K562 (cell line): Measurements from ENCODE around the gene STX18. TPM values are rescaled to one million over a fixed set of nuclear protein-coding genes. Genes with fewer than 3 reads are reported as not detected.

ENCODE experiments used
- ATAC-seq: fragments of 200-7000 bp; cut with Tn5 transposase; 3 replicates; pipeline ENCODE4 v1.9.1; 2020; ENCODE audit warnings: moderate library complexity
- BruUV-seq: library from RNA; stranded (reverse); fragments of 400-500 nt; replicated peaks from 2 replicates; lab custom pipeline; 2021; lab: Mats Ljungman, UMichigan
- CTCF ChIA-PET: fragments of 300-600 bp; formaldehyde crosslinking; extraction: SDS; loops from one replicate; lab custom pipeline; 2021; ENCODE audit warnings: low intra/inter-chr PET ratio; lab: Yijun Ruan, JAX
- POLR2A ChIA-PET: fragments of 300-600, 350-650 bp; sonication (Branson Sonifier 250); formaldehyde crosslinking; extraction: SDS; loops from one replicate; lab custom pipeline; 2021; ENCODE audit warnings: antibody characterized with exemption, inconsistent platforms; lab: Yijun Ruan, JAX
- DNase-seq, 4 experiments: peaks; one replicate each; pipeline versions ENCODE4 v3.0.0 to v3.0.0-alpha.2; 2011 to 2018; ENCODE audit warnings: low spot score in 3 of 4, mixed read lengths in 3 of 4; ENCODE audit errors: extremely low read depth in 1 of 4
- FAIRE-seq: peaks from 2 replicates; lab custom pipeline; 2011; peaks lifted over from hg19 to GRCh38; lab: Jason Lieb, UNC
- H2AFZ ChIP-seq: 2 replicates; pipeline ENCODE4 v1.6.0; 2011; ENCODE audit warnings: low read depth, low read length, control low read depth, inconsistent platforms
- H3K27ac ChIP-seq: fragments of 200-600 bp; 3 replicates; pipeline ENCODE4 v1.8.0; 2011; ENCODE audit warnings: low read depth, mild to moderate bottlenecking, control low read depth, inconsistent platforms, low read length, moderate library complexity, mixed read lengths; ENCODE audit errors: extremely low read depth
- H3K27me3 ChIP-seq, 2 experiments: fragments of 300-600 bp in 1 of 2; 2 replicates in 1 of 2; 3 replicates in 1 of 2; pipeline versions ENCODE4 v1.6.0 to v1.8.0; 2011; ENCODE audit warnings: inconsistent platforms in 2 of 2, low read length in 2 of 2, mild to moderate bottlenecking in 1 of 2, mixed read lengths in 1 of 2, moderate library complexity in 1 of 2; ENCODE audit not compliant: control insufficient read depth in 2 of 2, insufficient read depth in 2 of 2
- H3K36me3 ChIP-seq: fragments of 300-600 bp; 3 replicates; pipeline ENCODE4 v1.8.0; 2011; ENCODE audit warnings: mild to moderate bottlenecking, low read length, inconsistent platforms; ENCODE audit not compliant: control insufficient read depth, insufficient read depth
- H3K4me1 ChIP-seq, 2 experiments: fragments of 200-600 bp in 1 of 2; replicated peaks in 1 of 2; 2 replicates in 1 of 2; 3 replicates in 1 of 2; pipeline versions ENCODE4 v1.5.1 to v1.8.0; 2011; ENCODE audit warnings: inconsistent platforms in 2 of 2, low read length in 2 of 2, mild to moderate bottlenecking in 1 of 2, mixed read lengths in 1 of 2, moderate library complexity in 1 of 2; ENCODE audit not compliant: control insufficient read depth in 2 of 2, insufficient read depth in 2 of 2
- H3K4me2 ChIP-seq: 2 replicates; pipeline ENCODE4 v1.6.1; 2011; ENCODE audit warnings: low read length, control low read depth, inconsistent platforms, mixed read lengths; ENCODE audit not compliant: insufficient read depth
- H3K4me3 ChIP-seq: fragments of 200-600 bp; sonication (generic), shearing (Covaris generic); 2 replicates; pipeline ENCODE4 v1.5.1; 2016; ENCODE audit warnings: control low read depth, inconsistent platforms
- H3K79me2 ChIP-seq: fragments of 200-600 bp; 3 replicates; pipeline ENCODE4 v1.8.0; 2011; ENCODE audit warnings: low read length, inconsistent platforms; ENCODE audit not compliant: control insufficient read depth, insufficient read depth
- H3K9ac ChIP-seq, 2 experiments: 2 replicates each; pipeline versions ENCODE4 v1.6.0 to v1.6.1; 2011; ENCODE audit warnings: low read depth in 2 of 2, low read length in 2 of 2, control low read depth in 1 of 2, inconsistent platforms in 1 of 2, mild to moderate bottlenecking in 1 of 2, mixed read lengths in 1 of 2; ENCODE audit not compliant: insufficient read depth in 1 of 2
- H3K9me1 ChIP-seq: one replicate; pipeline ENCODE4 v1.6.0; 2011; ENCODE audit warnings: inconsistent platforms, mild to moderate bottlenecking, low read length, moderate library complexity; ENCODE audit not compliant: control insufficient read depth, insufficient read depth
- H3K9me3 ChIP-seq: replicated peaks from 2 replicates; pipeline ENCODE4 v1.5.1; 2011; ENCODE audit warnings: low read depth, low read length, inconsistent platforms; ENCODE audit not compliant: control insufficient read depth, insufficient read depth
- H4K20me1 ChIP-seq: replicated peaks from 2 replicates; pipeline ENCODE4 v1.6.1; 2011; ENCODE audit warnings: low read length, inconsistent platforms, mixed read lengths; ENCODE audit not compliant: control insufficient read depth, insufficient read depth
- EWSR1 ChIP-seq: fragments of 450-650 bp; IDR thresholded peaks from 2 replicates; pipeline ENCODE4 v1.6.1; 2018; ENCODE audit warnings: borderline replicate concordance, mild to moderate bottlenecking, low read depth, moderate library complexity; ENCODE audit not compliant: partially characterized antibody
- GABPB2 ChIP-seq: fragments of 250-450 bp; sonication (Bioruptor Pico); conservative IDR thresholded peaks from 2 replicates; pipeline ENCODE4 v1.5.1; 2021; ENCODE audit warnings: mild to moderate bottlenecking
- HOMEZ ChIP-seq: fragments of 250-450 bp; sonication (Bioruptor Pico); IDR thresholded peaks from 2 replicates; pipeline ENCODE4 v1.4.0; 2020; ENCODE audit warnings: mild to moderate bottlenecking, moderate library complexity
- KAT2B ChIP-seq: IDR thresholded peaks from one replicate; pipeline ENCODE4 v1.6.1; 2012; ENCODE audit warnings: low read depth, mild to moderate bottlenecking, control low read depth, inconsistent platforms, low read length, moderate library complexity
- MAFG ChIP-seq: fragments of 450-650 bp; conservative IDR thresholded peaks from 2 replicates; pipeline ENCODE4 v1.6.1; 2016; ENCODE audit warnings: missing genetic modification characterization, missing compliant biosample characterization
- PRPF4 ChIP-seq: fragments of 200-400 bp; formaldehyde crosslinking; IDR thresholded peaks from one replicate; pipeline ENCODE4 v1.6.1; 2017; ENCODE audit warnings: low read length, low read depth, mild to moderate bottlenecking; ENCODE audit not compliant: insufficient read depth, poor library complexity, severe bottlenecking
- SMAD4 ChIP-seq: fragments of 250-450 bp; sonication (Bioruptor Pico); conservative IDR thresholded peaks from 2 replicates; pipeline ENCODE4 v1.8.0; 2021; ENCODE audit warnings: inconsistent platforms, mild to moderate bottlenecking, moderate library complexity
- XRCC4 ChIP-seq: IDR thresholded peaks from one replicate; pipeline ENCODE4 v1.6.1; 2011; ENCODE audit not compliant: insufficient read depth, insufficient read length; ENCODE audit errors: extremely low read depth
- ZKSCAN3 ChIP-seq: fragments of 250-450 bp; sonication (Bioruptor Pico); IDR thresholded peaks from 2 replicates; pipeline ENCODE4 v1.4.0; 2020
- ZNF830 ChIP-seq: fragments of 250-450 bp; sonication (Bioruptor Pico); IDR thresholded peaks from 2 replicates; pipeline ENCODE4 v1.5.0; 2021; ENCODE audit warnings: mild to moderate bottlenecking
- ZSCAN29 ChIP-seq: fragments of 450-650 bp; IDR thresholded peaks from 2 replicates; pipeline ENCODE4 v1.6.1; 2017
- WGBS: fragments of 100-300 bp; shearing (Covaris generic); methylation state at CpG from one replicate; pipeline ENCODE4 v1.1.6; 2016; ENCODE audit warnings: low coverage, mixed read lengths; ENCODE audit not compliant: insufficient coverage; ENCODE audit errors: missing lambda C conversion rate; 5-methylcytosine and 5-hydroxymethylcytosine counted together
- in situ Hi-C: fragments of 300-500 bp; cut with MboI; formaldehyde crosslinking; loops from 4 replicates; pipeline ENCODE4 v1.15.0; 2018; ENCODE audit warnings: inconsistent platforms, mixed read lengths
- intact Hi-C: fragments of 100-400 bp; cut with micrococcal nuclease; formaldehyde crosslinking; loops from 2 replicates; pipeline ENCODE4 v1.14.2; 2022
- polyA plus RNA-seq, 8 experiments: library from polyadenylated mRNA; depleted of rRNA in 4 of 8; stranded (reverse) in 5 of 8; unstranded in 3 of 8; fragments of >200 nt; fragmentation: Nextera tagmentation in 2 of 8; fragmentation: Illumina TruSeq in 1 of 8; extraction: Ambion mirVana in 2 of 8; extraction: Trizol in 1 of 8; gene quantifications; 2 replicates each; pipeline versions ENCODE4 v1.2.1 to v1.2.3, GENCODE V29; 2011 to 2014; ENCODE audit warnings: inconsistent platforms in 1 of 8, missing spikeins in 1 of 8
- total RNA-seq, 7 experiments: library from RNA; depleted of rRNA in 6 of 7; stranded (reverse); fragments of >200 nt in 6 of 7; fragmentation: Illumina TruSeq in 2 of 7; extraction: Trizol in 2 of 7; gene quantifications; 2 replicates each; pipeline versions ENCODE4 v1.2.1 to v1.2.3, GENCODE V29; 2011 to 2021; ENCODE audit warnings: low replicate concordance in 1 of 7
- TF ChIP-seq, protein P1 (sequence below): fragments of 250-450 bp; sonication (Bioruptor Pico); IDR thresholded peaks from 2 replicates; pipeline ENCODE4 v1.8.0; 2021; ENCODE audit warnings: moderate library complexity, mild to moderate bottlenecking, inconsistent platforms
- TF ChIP-seq, protein P2 (sequence below): sonication (generic); formaldehyde crosslinking; IDR thresholded peaks from 2 replicates; pipeline ENCODE4 v1.8.0; 2022; ENCODE audit warnings: missing genetic modification reagents, mild to moderate bottlenecking, borderline replicate concordance

Gene STX18
- total and polyA plus RNA-seq, 9 of the 15 experiments (the other 6 are each of a cell fraction or from before 2014, with no cell fraction given): 6.2 to 41.7 (median 22.7) TPM

DNA sequence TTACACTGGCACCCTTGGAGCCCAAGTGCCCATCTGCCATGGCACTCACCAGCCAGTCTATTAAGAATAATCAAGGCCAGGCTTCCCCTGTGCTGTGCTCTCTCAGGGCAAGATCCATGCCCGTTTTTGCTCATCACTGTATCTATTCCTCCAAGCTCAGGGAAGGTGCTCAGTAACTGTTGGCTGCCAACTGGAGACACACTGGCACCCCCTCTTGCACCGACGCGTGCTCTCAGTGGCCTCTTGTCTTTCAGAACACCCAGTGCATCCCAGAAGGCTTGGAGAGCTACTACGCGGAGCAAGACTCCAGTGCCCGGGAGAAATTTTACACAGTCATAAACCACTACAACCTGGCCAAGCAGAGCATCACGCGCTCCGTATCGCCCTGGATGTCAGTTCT, 124.9 kb downstream of the STX18 start:
- Histone ChIP-seq H3K79me2 (no peaks in the 10 kb centered on the region), H3K36me3 (peaks cover 22% of the 10 kb centered on the region; the same call in 2 of the 3 replicates), H3K4me2 (no peak overlapping the region), H3K27me3 (peaks cover 4 to 38% of the 10 kb centered on the region in 2 experiments; a peak in 4 of 5 replicates), H3K4me1 (peaks cover 0 to 6% of the 10 kb centered on the region in 2 experiments; a peak in 2 of 5 replicates), H3K9ac (no peak overlapping the region), H2AFZ (no peak overlapping the region), H3K9me1 (no peaks in the 10 kb centered on the region), H4K20me1 (peaks cover 3% of the 10 kb centered on the region; the same call in 1 of the 2 replicates), H3K27ac (no peak overlapping the region), H3K4me3 (no peak overlapping the region), H3K9me3 (no peaks in the 10 kb centered on the region)
- no peak for TF ChIP-seq EWSR1
- no peak for TF ChIP-seq KAT2B
- TF ChIP-seq, protein P1, sequence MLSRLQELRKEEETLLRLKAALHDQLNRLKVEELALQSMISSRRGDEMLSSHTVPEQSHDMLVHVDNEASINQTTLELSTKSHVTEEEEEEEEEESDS: no peak
- TF ChIP-seq GABPB2 (CRISPR knock-in tag): no peak
- no peak for TF ChIP-seq XRCC4
- TF ChIP-seq SMAD4: no peak
- TF ChIP-seq, protein P2, sequence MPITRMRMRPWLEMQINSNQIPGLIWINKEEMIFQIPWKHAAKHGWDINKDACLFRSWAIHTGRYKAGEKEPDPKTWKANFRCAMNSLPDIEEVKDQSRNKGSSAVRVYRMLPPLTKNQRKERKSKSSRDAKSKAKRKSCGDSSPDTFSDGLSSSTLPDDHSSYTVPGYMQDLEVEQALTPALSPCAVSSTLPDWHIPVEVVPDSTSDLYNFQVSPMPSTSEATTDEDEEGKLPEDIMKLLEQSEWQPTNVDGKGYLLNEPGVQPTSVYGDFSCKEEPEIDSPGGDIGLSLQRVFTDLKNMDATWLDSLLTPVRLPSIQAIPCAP (CRISPR knock-in tag): no peak
- TF ChIP-seq ZKSCAN3 (CRISPR knock-in tag): no peak
- TF ChIP-seq MAFG (tag): no peak
- no peak for TF ChIP-seq PRPF4
- TF ChIP-seq ZSCAN29: no peak
- TF ChIP-seq ZNF830 (CRISPR knock-in tag): no peak
- TF ChIP-seq HOMEZ (CRISPR knock-in tag): no peak
- CTCF ChIA-PET: no interaction called here
- BruUV-seq: no TSS peak
- WGBS: 73% methylated on average over 11 of the region's 11 CpGs
- FAIRE-seq (no peak), ATAC-seq (no peak), DNase-seq (no peak)
- POLR2A ChIA-PET: interaction anchor here (0.7 to 2.3 kb wide), 3 partner anchors 8 to 1037 kb away, joined by 3 to 5 read pairs (median 4); no protein-coding TSS in a partner anchor
- in situ Hi-C loops: no loop called here
- intact Hi-C loops: no loop called here
